Purkinje cell (primary cell): ENCODE data around the gene MRPL53. TPM values are rescaled to one million over a fixed set of nuclear protein-coding genes. Genes with fewer than 3 reads are reported as not detected.

Experiments
- polyA plus RNA-seq: library from polyadenylated mRNA; unstranded; fragments of >200 nt; fragmentation: Nextera tagmentation; gene quantifications from 2 replicates; pipeline ENCODE4 v1.2.1, GENCODE V29; 2014

Gene MRPL53
- 43.3 and 56.2 TPM in 2 replicates for polyA plus RNA-seq

DNA sequence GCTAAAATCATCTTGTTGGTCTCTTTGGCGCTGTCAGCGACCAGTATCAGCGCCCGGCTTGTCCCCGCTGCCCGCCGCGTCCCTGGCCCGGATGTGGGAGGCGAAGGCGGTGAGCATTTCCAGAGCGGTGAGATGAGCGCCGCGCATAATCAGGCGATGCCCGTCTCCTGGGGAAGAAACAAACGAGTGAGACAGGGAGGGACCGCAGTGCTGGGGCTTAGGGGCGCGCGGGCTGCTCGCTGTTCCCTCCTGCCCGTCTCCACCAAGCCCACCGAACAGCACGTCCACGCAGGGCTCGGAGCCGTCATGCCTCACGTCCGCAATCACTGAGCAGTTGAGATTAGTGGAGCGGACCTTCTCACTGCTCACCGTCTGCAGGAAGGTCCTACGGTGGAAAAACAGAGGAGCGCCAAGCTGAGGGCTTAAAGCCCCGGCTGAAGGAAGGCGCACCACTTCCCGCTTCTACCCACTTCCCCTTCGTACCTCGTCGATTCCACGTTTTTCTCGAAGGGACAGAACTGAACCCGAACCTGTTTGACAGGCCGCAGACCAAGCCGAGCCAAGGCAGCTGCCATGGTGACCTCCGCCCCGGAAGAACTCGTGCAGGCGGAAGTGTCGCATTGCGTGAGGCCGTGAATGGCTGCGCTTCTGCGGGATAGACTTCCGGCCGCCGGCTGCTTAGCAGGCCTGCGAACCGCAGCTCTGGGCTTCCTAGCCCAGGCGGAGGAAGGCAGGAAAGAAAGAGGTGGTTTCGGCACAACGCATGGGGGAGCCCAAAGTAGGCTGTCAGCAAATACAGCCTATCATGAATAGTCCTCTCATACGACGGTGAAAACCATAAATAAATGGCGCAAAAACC, at the start of gene MRPL53:
TSS of gene MRPL53 (minus strand) at position 595 of the 859 bp plus-strand sequence. CDS start at position 575, 20 bp downstream.

DNA sequence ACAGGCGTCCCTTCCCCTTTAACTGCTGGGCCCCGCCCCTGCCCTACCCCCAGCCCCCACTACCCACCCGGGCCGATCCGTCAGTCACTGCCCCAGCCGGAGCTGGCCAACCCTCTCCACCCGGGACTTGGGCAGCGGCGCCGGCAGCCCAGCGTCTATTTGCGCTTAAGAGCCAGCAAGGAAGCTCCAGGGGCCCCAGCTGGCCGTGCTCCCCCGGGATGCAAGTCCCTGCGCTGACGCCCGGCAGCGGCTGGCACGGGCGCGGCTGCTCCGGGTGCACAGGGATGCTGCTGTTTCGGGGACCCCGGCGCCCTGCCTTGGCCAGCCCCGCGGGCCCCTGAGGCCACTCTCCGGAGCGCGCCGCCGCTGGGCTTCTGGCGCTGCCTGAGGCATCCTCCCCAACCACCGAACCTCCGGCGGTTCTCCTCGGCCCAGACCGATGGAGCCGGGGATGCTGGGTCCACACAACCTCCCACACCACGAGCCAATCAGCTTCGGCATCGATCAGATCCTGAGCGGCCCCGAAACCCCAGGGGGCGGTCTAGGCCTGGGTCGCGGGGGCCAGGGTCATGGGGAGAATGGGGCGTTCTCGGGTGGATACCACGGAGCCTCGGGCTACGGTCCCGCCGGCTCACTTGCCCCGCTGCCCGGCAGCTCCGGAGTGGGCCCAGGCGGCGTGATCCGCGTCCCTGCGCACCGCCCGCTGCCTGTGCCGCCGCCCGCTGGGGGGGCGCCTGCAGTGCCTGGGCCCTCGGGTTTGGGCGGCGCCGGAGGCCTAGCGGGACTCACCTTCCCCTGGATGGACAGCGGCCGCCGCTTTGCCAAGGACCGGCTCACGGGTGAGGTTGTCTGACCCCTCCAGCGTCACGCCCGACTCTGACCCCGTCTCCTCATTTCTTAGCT, 42.1 kb upstream of the MRPL53 start, which contains the start of gene TLX2:
TSS of gene TLX2 (plus strand) at position 83 of the 903 bp plus-strand sequence. CDS start at position 440, 357 bp downstream.

DNA sequence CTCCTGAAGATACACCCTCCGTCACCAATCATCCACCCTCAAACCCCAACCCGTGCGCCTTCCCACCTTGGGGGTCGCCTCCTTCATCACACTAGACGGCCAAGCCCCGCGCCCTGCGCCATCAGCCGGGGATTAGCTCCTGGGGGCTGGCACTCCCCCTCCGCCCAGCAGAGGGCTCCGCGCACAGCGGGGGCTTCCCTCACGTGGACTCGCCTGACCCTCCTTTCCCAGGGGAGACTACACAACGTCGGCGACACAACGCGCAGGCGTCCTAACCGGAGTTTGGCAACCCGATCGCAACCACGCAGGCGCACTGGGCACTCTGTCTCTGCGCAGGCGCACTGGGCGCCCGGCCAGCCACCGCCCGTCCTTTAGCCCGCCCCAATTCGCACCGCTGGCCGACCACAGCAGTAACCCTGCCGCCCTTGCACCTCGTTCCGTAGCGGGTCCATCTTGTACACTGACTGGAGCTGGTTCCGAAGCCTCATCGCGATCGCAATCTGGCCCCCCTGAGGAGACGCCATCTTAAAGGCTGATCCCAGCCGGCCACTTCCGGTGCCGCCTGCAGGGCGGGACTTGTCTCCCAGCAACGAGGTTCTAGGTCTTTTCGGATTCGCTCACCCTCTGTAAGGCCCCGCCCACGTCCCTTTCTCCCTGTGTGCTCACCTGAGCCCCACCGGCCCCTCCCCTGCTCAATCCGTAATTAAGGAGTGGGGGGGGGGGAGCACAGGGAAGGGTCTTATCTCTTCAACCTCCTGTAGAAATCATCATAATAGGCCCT, 34.9 kb upstream of the MRPL53 start, which contains the start of gene PCGF1:
TSS of gene PCGF1 (minus strand) at position 551 of the 781 bp plus-strand sequence. CDS start at position 524, 27 bp downstream.

DNA sequence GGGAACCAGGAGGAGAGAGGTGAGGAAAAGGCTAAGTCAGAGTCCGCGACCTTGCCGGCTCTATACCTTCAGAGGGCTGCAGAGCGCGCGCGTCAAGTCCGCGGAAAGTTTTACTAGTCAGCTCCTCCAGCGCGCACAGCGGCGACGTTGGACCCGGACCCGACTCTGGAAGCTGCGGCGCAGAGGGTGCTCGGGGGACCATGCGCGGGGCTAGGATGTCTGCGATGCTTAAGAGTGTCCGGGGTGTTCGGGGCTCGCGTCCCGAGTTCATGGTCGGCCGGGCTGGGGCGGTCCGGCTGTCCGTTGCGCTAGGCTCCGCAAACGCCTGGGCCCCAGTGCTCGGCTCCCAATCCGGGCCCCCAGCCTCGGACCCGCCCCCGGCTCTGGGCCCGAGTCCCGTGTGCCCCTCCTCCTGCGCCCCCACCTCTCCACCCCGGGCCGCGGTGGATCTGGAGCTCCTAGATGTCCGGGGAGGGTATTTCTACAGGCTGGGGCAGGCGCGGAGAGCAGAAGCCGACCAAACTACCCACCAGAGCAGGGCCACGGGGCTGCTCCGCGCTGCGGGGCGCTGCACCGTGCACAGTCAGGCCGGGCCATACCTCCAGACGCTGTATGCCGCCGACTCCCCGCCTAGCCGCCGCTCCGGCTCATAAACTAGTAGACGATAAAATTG, 26.9 kb upstream of the MRPL53 start, which contains the start of gene LBX2:
TSS of gene LBX2 (minus strand) at position 337 of the 673 bp plus-strand sequence. CDS start at position 271, 66 bp downstream.

GRCh38 chr2:74482801-74483674, 10.6 kb upstream of the MRPL53 start, which contains the start of the genes CCDC142 and TTC31:
TSS of gene CCDC142 (minus strand) at chr2:74482998. CDS start at chr2:74482837, 161 bp downstream.
TSS of gene TTC31 (plus strand) at chr2:74483081. CDS start at chr2:74483096, 15 bp downstream.

GRCh38 chr2:74458132-74458937, 14.1 kb downstream of the MRPL53 start, which contains the start of gene WBP1:
TSS of gene WBP1 (plus strand) at chr2:74458438. CDS start at chr2:74458603, 165 bp downstream.

DNA sequence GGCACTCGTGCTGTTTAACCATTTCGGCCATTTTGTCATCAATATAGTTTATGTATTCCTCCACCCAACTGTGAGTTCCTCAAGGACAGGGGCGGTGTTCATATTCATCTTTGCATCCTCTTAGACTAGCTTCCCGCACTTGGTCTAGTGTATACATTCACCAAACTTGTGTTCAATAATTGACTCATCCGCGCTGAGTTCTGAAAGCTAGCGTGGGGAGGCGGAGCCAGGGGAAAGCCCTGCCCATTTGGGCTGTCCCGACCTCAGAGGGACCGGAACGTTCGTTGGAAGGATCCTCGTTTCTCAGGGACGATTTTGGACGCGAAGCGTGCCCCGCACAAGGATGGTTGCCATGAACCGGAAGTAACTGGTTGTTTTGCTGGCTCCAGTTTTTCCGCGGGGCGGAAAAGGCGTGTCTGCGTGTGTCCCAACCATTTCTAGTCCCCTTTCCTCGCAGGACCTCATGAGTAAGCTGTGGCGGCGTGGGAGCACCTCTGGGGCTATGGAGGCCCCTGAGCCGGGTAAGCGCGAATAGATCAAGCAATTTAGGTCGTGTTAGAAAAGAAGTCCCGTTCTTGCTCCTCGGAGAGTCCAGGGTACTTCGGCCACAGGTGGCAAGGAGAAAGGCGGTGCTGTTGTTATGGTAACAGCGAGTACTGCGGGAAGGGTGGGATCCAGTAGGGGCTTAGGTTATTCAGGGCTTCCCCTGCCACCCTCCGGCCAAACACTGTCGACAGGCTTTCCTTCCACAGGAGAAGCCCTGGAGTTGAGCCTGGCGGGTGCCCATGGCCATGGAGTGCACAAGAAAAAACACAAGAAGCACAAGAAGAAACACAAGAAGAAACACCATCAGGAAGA, 17.6 kb downstream of the MRPL53 start, which contains the start of gene INO80B:
TSS of gene INO80B (plus strand) at position 434 of the 858 bp plus-strand sequence. CDS start at position 464, 30 bp downstream.

DNA sequence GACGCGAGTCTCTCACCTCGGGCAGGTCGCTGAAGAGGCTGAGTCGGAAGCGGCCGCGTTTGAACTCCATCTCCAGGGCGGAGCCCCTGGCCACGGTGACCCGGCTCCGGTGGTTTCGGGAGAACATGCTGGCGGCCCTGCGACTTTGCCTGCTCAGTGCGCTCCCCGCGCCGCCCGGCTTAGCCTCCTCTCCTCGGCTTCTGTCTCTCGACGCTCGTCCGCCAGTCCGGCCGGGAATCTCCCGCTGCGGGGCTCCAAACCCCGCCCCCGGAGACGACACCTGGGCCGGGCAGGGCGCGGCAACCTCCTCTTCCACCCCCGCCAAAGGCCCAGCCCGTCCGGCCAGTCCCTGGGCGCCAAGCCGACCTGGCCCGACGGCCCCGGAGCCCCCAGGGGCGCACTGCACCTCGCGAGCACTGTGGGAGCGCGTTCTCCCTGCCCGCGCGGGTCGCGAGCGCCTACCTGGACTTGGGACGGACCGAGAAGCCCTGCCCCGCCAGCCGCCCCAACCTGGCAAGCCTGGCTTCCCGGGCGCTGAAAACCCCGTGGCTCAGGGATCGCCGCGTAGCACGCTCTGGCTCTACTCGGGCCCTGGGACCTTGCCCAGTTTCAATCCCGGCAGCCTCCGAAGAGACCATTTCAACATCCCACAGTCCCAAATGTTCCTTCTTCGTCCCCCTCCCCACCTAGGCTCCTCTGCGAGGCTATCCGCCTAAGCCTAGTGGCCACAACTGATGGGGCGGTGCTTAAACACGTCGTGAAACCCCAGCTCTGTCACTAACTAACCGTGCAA, 30.6 kb downstream of the MRPL53 start, which contains the start of gene RTKN:
TSS of gene RTKN (minus strand) at position 248 of the 793 bp plus-strand sequence. CDS start at position 127, 121 bp downstream.

Other genes starting within 250 kb of the MRPL53 start
- not detected in 2 replicates for gene SLC4A5, start 129.3 kb downstream of the MRPL53 start, polyA plus RNA-seq
- gene DCTN1, start 92.4 kb downstream of the MRPL53 start, polyA plus RNA-seq, result 275 and 282 TPM in 2 replicates
- 0.14 and 0.58 TPM in 2 replicates for gene C2orf81, start 51.1 kb downstream of the MRPL53 start, polyA plus RNA-seq
- gene WDR54, start 51.0 kb downstream of the MRPL53 start, polyA plus RNA-seq, result 25.1 and 25.5 TPM in 2 replicates
- not detected in 2 replicates for gene RTKN, start 30.7 kb downstream of the MRPL53 start, polyA plus RNA-seq
- gene INO80B, start 17.6 kb downstream of the MRPL53 start, polyA plus RNA-seq, result 1.1 and 3.0 TPM in 2 replicates
- gene WBP1, start 14.2 kb downstream of the MRPL53 start, polyA plus RNA-seq, result 7.8 and 10.0 TPM in 2 replicates
- gene MOGS, start 7.3 kb downstream of the MRPL53 start, polyA plus RNA-seq, result 0.62 and 4.3 TPM in 2 replicates
- 0.78 and 1.6 TPM in 2 replicates for gene CCDC142, start 10.3 kb upstream of the MRPL53 start, polyA plus RNA-seq
- gene TTC31, start 10.4 kb upstream of the MRPL53 start, polyA plus RNA-seq, result 0.66 and 0.83 TPM in 2 replicates
- not detected in 2 replicates for gene LBX2, start 26.9 kb upstream of the MRPL53 start, polyA plus RNA-seq
- gene PCGF1, start 35.0 kb upstream of the MRPL53 start, polyA plus RNA-seq, result 35.8 and 37.1 TPM in 2 replicates
- not detected in 2 replicates for gene TLX2, start 41.8 kb upstream of the MRPL53 start, polyA plus RNA-seq
- 2.3 and 4.1 TPM in 2 replicates for gene DQX1, start 53.6 kb upstream of the MRPL53 start, polyA plus RNA-seq
- gene AUP1, start 57.0 kb upstream of the MRPL53 start, polyA plus RNA-seq, result 48.4 and 52.5 TPM in 2 replicates
- gene HTRA2, start 57.3 kb upstream of the MRPL53 start, polyA plus RNA-seq, result 14.2 and 22.8 TPM in 2 replicates
- gene LOXL3, start 81.3 kb upstream of the MRPL53 start, polyA plus RNA-seq, result 1.7 TPM in 1 of 2 replicates, not detected in the other
- gene DOK1, start 82.0 kb upstream of the MRPL53 start, polyA plus RNA-seq, result not detected in 2 replicates
- gene M1AP, start 175.7 kb upstream of the MRPL53 start, polyA plus RNA-seq, result 0.56 and 8.3 TPM in 2 replicates
- gene SEMA4F, start 181.6 kb upstream of the MRPL53 start, polyA plus RNA-seq, result 1.7 and 4.3 TPM in 2 replicates